ENCODE measurements around the gene PIGX.

PIGX gene

GRCh38 chr3:196749125-196749524, 36.9 kb downstream of the PIGX start:
- in situ Hi-C loops (cut with MboI; ENCODE audit: low pct_unique_long_range_greater_than_20kb, low sequenced_read_pairs) = no loop called here
- DNase-seq = no peak

GRCh38 chr3:196753201-196753600, 41.0 kb downstream of the PIGX start:
- in situ Hi-C loops (cut with MboI; ENCODE audit: low pct_unique_long_range_greater_than_20kb, low sequenced_read_pairs) = no loop called here
- DNase-seq = no peak

GRCh38 chr3:196754091-196754981, 42.2 kb downstream of the PIGX start:
- peak; percentile 60 for DNase-seq
- in situ Hi-C loops (cut with MboI; ENCODE audit: low pct_unique_long_range_greater_than_20kb, low sequenced_read_pairs) = no loop called here

- no peak for DNase-seq
- in situ Hi-C loops (cut with MboI; ENCODE audit: low pct_unique_long_range_greater_than_20kb, low sequenced_read_pairs) = no loop called here
Observed at GRCh38 chr3:196756732-196757131, 44.6 kb downstream of the PIGX start.

GRCh38 chr3:196757876-196758739, 45.9 kb downstream of the PIGX start:
- DNase-seq = no peak
- in situ Hi-C loops (cut with MboI; ENCODE audit: low pct_unique_long_range_greater_than_20kb, low sequenced_read_pairs) = no loop called here

GRCh38 chr3:196763179-196763578, 51.0 kb downstream of the PIGX start:
- no peak for DNase-seq
- in situ Hi-C loops (cut with MboI; ENCODE audit: low pct_unique_long_range_greater_than_20kb, low sequenced_read_pairs) = no loop called here

- in situ Hi-C loops (cut with MboI; ENCODE audit: low pct_unique_long_range_greater_than_20kb, low sequenced_read_pairs) = no loop called here
- DNase-seq = no peak
Observed at GRCh38 chr3:196765454-196765853, 53.3 kb downstream of the PIGX start.

- in situ Hi-C loops (cut with MboI; ENCODE audit: low pct_unique_long_range_greater_than_20kb, low sequenced_read_pairs) = no loop called here
- DNase-seq = no peak
Observed at GRCh38 chr3:196771067-196771466, 58.9 kb downstream of the PIGX start.

GRCh38 chr3:196772102-196772501, 59.9 kb downstream of the PIGX start:
- in situ Hi-C loops (cut with MboI; ENCODE audit: low pct_unique_long_range_greater_than_20kb, low sequenced_read_pairs) = no loop called here
- no peak for DNase-seq

GRCh38 chr3:196772897-196773296, 60.7 kb downstream of the PIGX start:
- in situ Hi-C loops (cut with MboI; ENCODE audit: low pct_unique_long_range_greater_than_20kb, low sequenced_read_pairs) = no loop called here
- DNase-seq = no peak

- in situ Hi-C loops (cut with MboI; ENCODE audit: low pct_unique_long_range_greater_than_20kb, low sequenced_read_pairs) = no loop called here
- peak; percentile 49 for DNase-seq
Observed at GRCh38 chr3:196774191-196774820, 62.1 kb downstream of the PIGX start.

GRCh38 chr3:196774848-196775422, 62.8 kb downstream of the PIGX start:
- in situ Hi-C loops (cut with MboI; ENCODE audit: low pct_unique_long_range_greater_than_20kb, low sequenced_read_pairs) = no loop called here
- no peak for DNase-seq

- in situ Hi-C loops (cut with MboI; ENCODE audit: low pct_unique_long_range_greater_than_20kb, low sequenced_read_pairs) = no loop called here
- peak; percentile 76 for DNase-seq
Observed at GRCh38 chr3:196775938-196776337, 63.8 kb downstream of the PIGX start.

GRCh38 chr3:196777836-196778235, 65.7 kb downstream of the PIGX start:
- no peak for DNase-seq
- in situ Hi-C loops (cut with MboI; ENCODE audit: low pct_unique_long_range_greater_than_20kb, low sequenced_read_pairs) = no loop called here

- in situ Hi-C loops (cut with MboI; ENCODE audit: low pct_unique_long_range_greater_than_20kb, low sequenced_read_pairs) = no loop called here
- no peak for DNase-seq
Observed at GRCh38 chr3:196778755-196779154, 66.6 kb downstream of the PIGX start.

GRCh38 chr3:196782511-196782910, 70.3 kb downstream of the PIGX start:
- no peak for DNase-seq
- in situ Hi-C loops (cut with MboI; ENCODE audit: low pct_unique_long_range_greater_than_20kb, low sequenced_read_pairs) = no loop called here
